ENCODE data around the gene SIRT7. TPM values are rescaled to one million over a fixed set of nuclear protein-coding genes. Genes with fewer than 3 reads are reported as not detected.

SIRT7 gene
- total RNA-seq, 6 experiments from 2014 or later, result 16.2 to 20.7 (median 18.5) TPM

GRCh38 chr17:81868674-81869220 is 49.2 kb downstream of the SIRT7 start:
- peak overlapping the region; percentile 93 for H3K27ac Mint-ChIP-seq
- H3K36me3 Mint-ChIP-seq (ENCODE audit: low read depth), result peaks cover 14% of the 10 kb centered on the region
- H3K27me3 Mint-ChIP-seq (ENCODE audit: insufficient read depth), result peaks cover 60% of the 10 kb centered on the region
- peaks cover 33% of the 10 kb centered on the region for H3K4me1 Mint-ChIP-seq (ENCODE audit: low read depth)
- no peak for TF ChIP-seq CTCF (IDR thresholded peaks at IDR 0.05)
- peak overlapping the region; percentile 92 for H3K4me3 Mint-ChIP-seq
- peaks cover 5% of the 10 kb centered on the region; the same call in 1 of the 2 replicates for H3K9me3 Mint-ChIP-seq
- DNase-seq, result peak; percentile 82

GRCh38 chr17:81867991-81868673 is 49.8 kb downstream of the SIRT7 start:
- peak overlapping the region; percentile 92 for H3K4me3 Mint-ChIP-seq
- peaks cover 5% of the 10 kb centered on the region; the same call in 1 of the 2 replicates for H3K9me3 Mint-ChIP-seq
- no peak for TF ChIP-seq CTCF (IDR thresholded peaks at IDR 0.05)
- H3K27me3 Mint-ChIP-seq (ENCODE audit: insufficient read depth), result peaks cover 60% of the 10 kb centered on the region
- H3K4me1 Mint-ChIP-seq (ENCODE audit: low read depth), result peaks cover 39% of the 10 kb centered on the region
- H3K36me3 Mint-ChIP-seq (ENCODE audit: low read depth), result peaks cover 19% of the 10 kb centered on the region
- no peak for DNase-seq
- peak overlapping the region; percentile 93 for H3K27ac Mint-ChIP-seq

- H3K4me1 Mint-ChIP-seq (ENCODE audit: low read depth), result peaks cover 46% of the 10 kb centered on the region
- H3K4me3 Mint-ChIP-seq, result peak overlapping the region; percentile 92; the same call in 1 of the 2 replicates
- DNase-seq, result peak; percentile 58
- H3K36me3 Mint-ChIP-seq (ENCODE audit: low read depth), result peaks cover 21% of the 10 kb centered on the region
- H3K9me3 Mint-ChIP-seq, result peaks cover 5% of the 10 kb centered on the region; the same call in 1 of the 2 replicates
- no peak for TF ChIP-seq CTCF (IDR thresholded peaks at IDR 0.05)
- peaks cover 61% of the 10 kb centered on the region for H3K27me3 Mint-ChIP-seq (ENCODE audit: insufficient read depth)
- H3K27ac Mint-ChIP-seq, result peak overlapping the region; percentile 93
Observed at GRCh38 chr17:81867170-81867990, 50.6 kb downstream of the SIRT7 start.

GRCh38 chr17:81866440-81867169 is 51.4 kb downstream of the SIRT7 start:
- no peak for TF ChIP-seq CTCF (IDR thresholded peaks at IDR 0.05)
- peaks cover 46% of the 10 kb centered on the region for H3K4me1 Mint-ChIP-seq (ENCODE audit: low read depth)
- no peak for DNase-seq
- H3K4me3 Mint-ChIP-seq, result no peak overlapping the region; the same call in 1 of the 2 replicates
- H3K9me3 Mint-ChIP-seq, result peaks cover 5% of the 10 kb centered on the region; the same call in 1 of the 2 replicates
- peak overlapping the region; percentile 93 for H3K27ac Mint-ChIP-seq
- H3K27me3 Mint-ChIP-seq (ENCODE audit: insufficient read depth), result peaks cover 60% of the 10 kb centered on the region
- peaks cover 21% of the 10 kb centered on the region for H3K36me3 Mint-ChIP-seq (ENCODE audit: low read depth)
